ENCODE measurements around the gene ZC3H4.

The ZC3H4 gene

GRCh38 chr19:47112997-47113849 lies at the start of gene ZC3H4:
Gene ZC3H4 (minus strand): TSS chr19:47113776. CDS start chr19:47112584, 1,192 bp downstream.
- peak; percentile 98 to 99 for DNase-seq (ENCODE audit: low read depth in 2 of 2)

DNA sequence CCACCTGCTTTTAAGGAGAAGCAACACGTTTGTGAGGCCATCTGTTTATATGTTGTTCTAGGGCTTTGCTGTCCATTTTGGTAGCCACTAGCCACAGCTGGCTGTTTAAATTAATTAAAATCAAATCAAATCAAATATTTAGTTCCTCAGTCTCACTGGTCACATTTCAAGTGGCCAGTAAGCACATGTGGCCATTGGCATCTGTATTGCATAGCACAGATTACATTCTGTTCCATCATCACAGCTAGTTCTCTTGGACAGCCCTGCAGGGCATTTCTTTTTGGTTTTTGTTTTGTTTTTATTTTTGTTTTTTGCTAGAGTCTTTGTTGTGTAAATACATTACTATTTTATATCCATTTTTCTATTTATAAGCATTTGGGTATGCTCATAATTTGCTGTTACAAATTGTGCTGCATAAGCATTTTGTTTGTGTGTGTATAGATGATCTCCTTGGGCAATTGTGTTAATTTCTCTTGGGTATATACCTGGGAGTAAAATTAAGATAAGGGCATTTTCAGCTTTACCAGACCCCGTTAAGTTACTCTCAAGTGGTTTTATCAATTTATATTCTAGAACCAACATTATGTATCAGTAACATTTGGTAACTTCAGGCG lies 48.4 kb upstream of the ZC3H4 start:
- no peak for DNase-seq (ENCODE audit: low read depth in 2 of 2)

GRCh38 chr19:47158879-47159503 lies 45.4 kb upstream of the ZC3H4 start:
- peak in 1 of 2 experiments; percentile 20 for DNase-seq (ENCODE audit: low read depth in 2 of 2)

DNA sequence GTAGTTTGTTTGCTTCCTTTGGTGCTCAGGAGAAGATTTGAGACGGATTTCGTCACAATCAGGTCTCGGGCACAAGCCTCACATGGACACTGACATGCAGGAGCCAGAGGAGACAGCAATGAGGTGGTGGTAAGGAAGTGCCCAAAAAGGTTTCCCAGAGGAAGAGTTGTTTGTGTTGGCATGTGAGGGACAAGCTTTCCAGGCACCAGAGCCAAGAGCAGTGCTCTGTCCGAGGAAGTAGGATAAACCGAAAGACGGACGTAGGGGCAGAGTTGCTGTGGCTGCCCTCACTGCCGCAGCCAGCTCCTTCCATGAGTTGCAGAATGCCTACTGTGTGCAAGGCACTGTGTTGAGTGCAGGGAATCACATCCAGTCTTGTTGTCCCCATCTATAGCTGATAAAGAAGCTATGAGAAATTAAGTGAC lies 44.8 kb upstream of the ZC3H4 start:
- DNase-seq (ENCODE audit: low read depth in 2 of 2), result no peak

- peak; percentile 23 to 28 for DNase-seq (ENCODE audit: low read depth in 2 of 2)
These were observed 44.1 kb upstream of the ZC3H4 start for GRCh38 chr19:47157431-47158321.

- peak; percentile 50 to 57 for DNase-seq (ENCODE audit: low read depth in 2 of 2)
These were observed 43.4 kb upstream of the ZC3H4 start for GRCh38 chr19:47156861-47157430.

DNA sequence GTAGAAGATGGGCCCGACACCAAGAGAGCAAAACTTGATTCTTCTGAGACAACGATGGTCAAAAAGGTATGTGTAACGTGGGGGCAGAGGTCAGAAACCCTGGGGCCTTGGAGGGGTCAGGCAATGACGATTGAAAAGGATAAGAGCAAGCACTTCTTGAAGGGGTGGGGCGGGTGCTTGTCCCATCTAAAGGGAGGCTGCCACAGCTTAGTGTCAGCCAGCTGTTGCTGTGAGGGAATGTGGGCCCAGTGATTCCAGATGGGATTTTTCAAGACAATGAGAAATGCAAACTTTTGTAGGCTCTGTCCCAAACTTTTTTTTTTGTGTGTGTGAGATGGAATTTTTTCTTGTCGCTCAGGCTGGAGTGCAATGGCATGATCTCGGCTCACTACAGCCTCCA lies 41.6 kb upstream of the ZC3H4 start:
- no peak for DNase-seq (ENCODE audit: low read depth in 2 of 2)

DNA sequence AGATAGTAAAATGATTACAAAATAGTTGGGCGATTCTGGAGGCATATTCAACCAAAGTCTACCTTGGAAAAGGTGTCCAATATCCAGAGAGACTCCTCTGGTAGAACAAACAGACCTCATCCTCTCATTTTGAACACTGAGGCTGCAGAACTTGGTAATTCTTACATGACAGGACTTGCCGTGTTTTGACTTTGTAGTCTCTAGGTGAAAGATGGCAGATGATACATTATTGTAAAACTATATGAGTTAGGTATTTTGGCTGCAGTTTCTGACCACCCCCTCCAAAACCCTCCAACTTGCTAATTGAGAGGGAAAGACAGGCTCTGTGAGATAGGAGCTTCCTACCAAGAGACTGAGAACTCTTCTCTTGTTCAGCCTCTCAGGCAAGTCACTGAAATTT lies 39.7 kb upstream of the ZC3H4 start:
- no peak for DNase-seq (ENCODE audit: low read depth in 2 of 2)

DNA sequence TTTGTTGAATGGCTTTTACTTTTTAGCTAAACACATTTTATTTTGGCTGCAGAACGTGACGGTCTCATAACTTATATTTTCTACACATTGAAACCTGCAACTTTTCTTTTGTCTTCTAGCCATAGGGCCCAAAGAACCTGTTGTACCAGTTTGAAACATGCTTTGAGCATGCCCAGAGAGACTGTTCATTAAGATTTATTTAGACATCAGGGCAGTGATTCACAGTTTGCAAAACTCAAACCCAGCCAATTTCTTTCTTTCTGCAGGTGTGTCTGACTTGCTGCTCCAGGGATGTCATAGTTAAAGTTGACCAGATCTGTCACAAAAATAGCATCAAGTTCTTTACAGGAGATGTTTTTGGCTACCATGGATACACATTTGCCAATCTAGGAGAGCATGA lies 39.1 kb upstream of the ZC3H4 start:
- DNase-seq (ENCODE audit: low read depth in 2 of 2), result no peak

- DNase-seq (ENCODE audit: low read depth in 2 of 2), result no peak
These were observed 38.6 kb upstream of the ZC3H4 start for GRCh38 chr19:47152205-47152604.

GRCh38 chr19:47151627-47152026 lies 38.1 kb upstream of the ZC3H4 start:
- no peak for DNase-seq (ENCODE audit: low read depth in 2 of 2)

DNA sequence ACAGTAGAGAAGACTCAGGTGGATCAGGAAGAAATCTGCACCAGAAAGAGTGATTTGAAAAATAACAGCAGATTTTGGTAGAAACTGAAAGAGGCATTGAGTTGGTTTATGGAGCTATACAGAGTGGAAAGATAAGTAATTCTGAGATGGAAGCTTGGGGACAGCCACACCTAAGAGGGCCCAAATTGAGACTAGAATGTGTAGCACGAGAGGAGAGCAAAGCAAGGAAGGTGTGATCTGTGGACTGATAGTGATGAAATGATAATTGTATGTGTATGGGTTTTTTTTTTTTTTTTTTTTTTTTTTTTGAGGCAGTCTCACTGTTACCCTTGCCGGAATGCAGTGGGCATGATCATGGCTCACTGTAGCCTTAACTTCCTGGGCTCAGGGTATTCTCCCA lies 33.3 kb upstream of the ZC3H4 start:
- DNase-seq (ENCODE audit: low read depth in 2 of 2), result no peak

GRCh38 chr19:47145639-47146486 lies 32.3 kb upstream of the ZC3H4 start:
- no peak for DNase-seq (ENCODE audit: low read depth in 2 of 2)

GRCh38 chr19:47144630-47145029 lies 31.1 kb upstream of the ZC3H4 start:
- DNase-seq (ENCODE audit: low read depth in 2 of 2), result no peak

DNA sequence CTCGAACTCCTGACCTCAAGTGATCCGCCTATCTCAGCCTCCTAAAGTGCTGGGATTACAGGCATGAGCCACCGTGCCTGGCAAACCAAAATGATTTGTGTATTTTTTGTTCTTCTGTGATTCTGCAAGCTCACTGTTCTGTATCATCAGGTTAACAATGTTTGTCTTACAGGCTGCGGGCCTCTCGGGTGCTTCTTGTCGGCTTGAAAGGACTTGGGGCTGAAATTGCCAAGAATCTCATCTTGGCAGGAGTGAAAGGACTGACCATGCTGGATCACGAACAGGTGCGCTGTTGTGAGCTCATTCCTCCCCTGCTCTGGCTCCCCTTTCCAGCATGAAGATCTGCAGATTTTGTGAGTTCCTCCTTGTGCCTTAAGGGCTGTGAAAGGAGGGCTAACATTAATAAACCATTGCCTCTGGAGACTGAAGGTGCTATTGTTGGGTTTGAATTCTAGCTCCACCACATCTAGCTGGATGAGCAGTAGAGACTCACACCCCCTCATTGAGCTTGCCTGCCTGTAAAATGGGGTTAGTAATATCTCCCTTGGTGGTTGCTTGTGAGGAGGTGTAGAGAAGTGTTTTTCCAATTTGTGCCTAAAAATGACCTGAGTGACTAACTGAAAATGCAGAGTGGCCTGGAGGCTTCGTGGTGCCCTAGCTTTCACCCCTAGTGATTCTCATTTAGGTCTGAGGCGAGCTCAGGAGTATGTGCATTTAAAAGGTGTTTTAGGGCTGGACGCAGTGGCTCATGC lies 29.9 kb upstream of the ZC3H4 start:
- DNase-seq (ENCODE audit: low read depth in 2 of 2), result no peak

DNA sequence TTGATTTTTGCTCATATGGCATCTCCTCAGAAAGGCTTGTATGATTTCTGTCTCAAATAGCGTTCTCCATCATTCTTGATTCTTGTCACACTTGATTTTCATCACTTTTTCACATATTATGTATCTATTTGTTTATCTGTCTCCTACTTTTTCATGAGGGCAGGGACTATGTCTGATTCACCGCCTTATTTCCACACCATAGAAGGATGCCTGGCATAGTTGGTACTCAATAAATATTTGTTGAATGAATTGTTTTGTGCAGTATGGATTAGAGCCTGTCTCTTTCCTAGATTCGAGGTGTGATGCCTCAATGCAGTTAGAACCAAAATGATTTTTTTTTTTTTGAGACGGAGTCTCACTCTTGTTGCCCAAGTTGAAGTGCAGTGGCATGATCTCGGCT lies 29.2 kb upstream of the ZC3H4 start:
- no peak for DNase-seq (ENCODE audit: low read depth in 2 of 2)

- no peak for DNase-seq (ENCODE audit: low read depth in 2 of 2)
These were observed 28.1 kb upstream of the ZC3H4 start for GRCh38 chr19:47141695-47142094.

GRCh38 chr19:47141252-47141651 lies 27.7 kb upstream of the ZC3H4 start:
- DNase-seq (ENCODE audit: low read depth in 2 of 2), result peak; percentile 78 to 82

DNA sequence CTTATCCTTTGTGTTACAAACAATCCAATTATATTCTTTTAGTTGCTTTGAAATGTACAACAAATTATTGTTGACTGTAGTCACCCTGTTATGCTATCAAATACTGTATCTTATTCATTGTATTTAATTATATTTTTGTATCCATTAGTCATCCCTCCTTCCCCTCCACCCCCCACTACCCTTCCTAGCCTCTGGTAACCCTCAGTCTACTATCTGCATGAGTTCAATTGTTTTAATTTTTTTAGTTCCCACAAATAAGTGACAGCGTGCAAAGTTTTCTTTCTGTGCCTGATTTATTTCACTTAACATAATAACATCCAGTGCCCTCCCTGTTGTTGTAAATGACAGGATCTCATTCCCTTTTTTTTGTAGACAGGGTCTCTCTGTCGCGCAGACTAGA lies 21.6 kb upstream of the ZC3H4 start:
- DNase-seq (ENCODE audit: low read depth in 2 of 2), result no peak

GRCh38 chr19:47134545-47134944 lies 21.0 kb upstream of the ZC3H4 start:
- DNase-seq (ENCODE audit: low read depth in 2 of 2), result no peak
